HG02884 (cell line): Measurements from ENCODE around the gene PHTF2.
A peak's percentile ranks its signal among the peaks of the same experiment; 100 is the strongest.
"Not testable (repeated sequence)": the region's sequence is repeated elsewhere in the genome, so short reads cannot be mapped to it uniquely, and the experiment has no call there.

ENCODE experiments used
- ATAC-seq: cut with Tn5 transposase; IDR thresholded peaks from one replicate; pipeline ENCODE4 v1.9.1; 2021; ENCODE audit warnings: mild to moderate bottlenecking, moderate library complexity; ENCODE audit not compliant: unreplicated experiment

The PHTF2 gene

DNA sequence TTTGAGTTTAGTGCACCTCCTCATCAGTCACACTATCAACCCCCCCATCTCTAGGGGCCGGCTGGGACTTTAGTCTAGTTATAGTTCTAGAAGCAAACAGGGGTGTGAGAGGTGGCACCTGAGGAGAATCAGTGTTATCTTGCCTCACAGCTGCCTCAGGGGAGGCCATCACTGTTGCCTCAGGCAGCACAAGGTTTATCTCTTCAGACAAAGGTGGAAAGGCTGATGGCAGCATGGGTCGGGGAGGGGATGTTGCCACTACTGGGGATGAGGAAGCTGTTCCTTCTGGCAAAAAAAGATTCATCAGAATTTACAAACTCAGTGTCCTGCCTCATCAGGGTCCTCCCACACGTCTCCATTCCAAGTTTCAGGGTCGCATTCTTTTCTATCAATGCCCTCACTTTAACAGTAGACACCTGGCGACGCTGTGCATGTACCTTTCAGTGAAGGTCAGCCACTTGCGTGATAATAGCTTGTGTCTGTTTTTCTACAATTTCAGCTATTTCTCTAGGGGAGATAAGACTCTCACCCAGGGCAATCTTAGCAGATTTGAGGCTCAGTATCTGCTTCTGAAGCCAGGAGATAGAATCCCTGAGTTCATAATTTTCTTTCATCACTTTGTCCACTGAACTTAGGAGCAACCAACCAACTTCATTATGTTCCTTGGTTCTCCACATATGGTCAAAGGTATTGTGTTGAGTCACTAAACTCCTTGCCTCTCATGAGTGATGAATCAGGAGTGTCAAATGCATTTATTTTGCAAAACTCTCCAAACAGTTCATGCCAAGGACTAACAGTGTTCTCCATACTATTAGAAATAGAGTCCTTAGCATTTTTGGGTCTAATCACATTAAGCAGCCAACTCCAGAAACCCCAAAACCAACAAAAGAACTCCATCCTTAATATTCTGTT, 75.1 kb downstream of the PHTF2 start:
- ATAC-seq = not testable (repeated sequence)

DNA sequence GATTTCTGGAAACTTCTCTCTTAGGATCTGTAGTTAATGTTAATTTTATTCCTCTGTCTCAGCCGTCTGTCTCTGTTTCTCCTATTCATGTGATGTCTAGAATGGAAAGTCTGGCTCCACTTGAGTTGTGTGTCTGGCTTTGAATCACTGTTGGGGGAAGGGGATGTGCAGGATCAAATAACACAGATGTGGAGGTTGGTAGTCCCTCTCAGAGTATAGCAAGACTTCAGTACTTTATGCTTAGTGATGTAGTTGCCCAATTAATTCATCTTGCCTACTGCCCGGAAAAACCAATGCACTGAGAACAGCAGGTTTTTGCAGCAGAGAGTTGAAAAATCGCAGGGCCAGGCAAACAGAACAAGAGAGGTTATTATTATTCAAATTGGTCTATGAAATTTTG, 79.2 kb downstream of the PHTF2 start:
- no peak for ATAC-seq

DNA sequence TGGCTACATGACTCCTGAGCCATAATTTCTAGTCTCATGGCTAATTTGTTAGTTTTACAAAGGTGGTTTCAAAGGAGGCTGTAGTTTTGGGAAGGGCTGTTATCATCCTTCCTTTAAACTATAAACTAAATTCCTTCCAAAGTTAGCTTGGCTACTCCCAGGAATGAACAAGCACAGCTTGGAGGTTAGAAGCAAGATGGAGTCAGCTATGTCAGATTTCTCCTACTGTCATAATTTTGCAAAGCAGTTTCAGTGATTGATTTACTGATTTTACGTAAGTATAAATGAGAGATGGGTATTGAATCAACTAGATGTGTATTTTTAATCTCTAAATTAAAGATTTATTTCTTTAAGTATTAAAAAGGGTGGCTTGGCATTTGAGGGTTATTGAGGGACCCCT, 79.9 kb downstream of the PHTF2 start:
- no peak for ATAC-seq

DNA sequence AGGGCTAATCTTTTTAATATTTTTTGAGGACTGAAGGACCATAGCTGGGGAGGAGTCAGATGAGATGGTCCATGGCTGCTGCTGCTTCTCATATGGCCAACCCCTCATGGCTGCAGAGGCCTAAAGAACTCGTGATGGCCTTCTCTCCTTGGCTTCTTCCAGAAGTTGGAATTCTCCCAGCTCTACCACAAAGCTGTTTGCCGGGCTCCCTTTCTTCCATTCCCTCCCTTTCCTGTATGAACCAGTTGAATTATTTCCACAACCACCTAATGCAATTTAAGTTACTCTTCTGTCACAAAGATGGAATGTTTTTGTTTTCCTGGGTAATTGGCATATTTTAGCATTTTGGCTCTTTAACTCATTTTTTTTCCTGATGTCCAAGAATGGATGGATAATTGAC, 80.7 kb downstream of the PHTF2 start:
- no peak for ATAC-seq

DNA sequence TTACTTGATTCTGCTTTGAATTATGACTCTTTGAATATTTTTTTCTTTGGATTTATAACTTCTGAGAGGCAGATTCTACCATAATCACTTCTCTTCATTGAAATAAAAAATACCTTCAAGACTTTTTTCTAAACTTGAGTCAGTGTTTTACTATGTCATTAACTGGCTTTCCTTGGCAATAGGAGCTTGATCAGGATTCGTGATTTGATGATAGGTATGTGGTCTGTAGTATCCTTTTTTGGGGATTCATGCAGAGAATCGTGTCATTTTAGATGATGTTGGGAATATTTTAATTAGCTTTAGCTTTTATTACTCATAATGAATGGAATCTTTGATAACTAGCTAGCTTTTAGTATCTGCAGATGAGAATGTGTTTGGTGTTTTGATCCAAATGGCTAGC, 83.3 kb downstream of the PHTF2 start:
- ATAC-seq = no peak

DNA sequence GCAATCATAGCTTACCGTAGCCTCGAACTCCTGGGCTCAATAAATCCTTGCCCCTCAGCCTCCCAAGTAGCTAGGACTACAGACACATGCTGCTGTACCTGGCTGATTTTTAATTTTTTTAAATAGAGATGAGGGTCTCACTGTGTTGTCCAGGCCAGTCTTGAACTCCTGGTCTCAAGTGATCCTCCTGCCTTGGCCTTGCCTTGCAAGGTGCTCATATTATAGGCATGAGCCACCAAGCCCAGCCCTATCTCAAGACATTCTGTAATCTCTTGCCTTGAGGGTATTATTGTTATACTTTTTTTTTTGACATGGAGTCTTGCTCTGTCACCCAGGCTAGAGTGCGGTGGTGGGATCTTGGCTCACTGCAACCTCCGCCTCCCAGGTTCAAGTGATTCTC, 86.6 kb downstream of the PHTF2 start:
- no peak for ATAC-seq

DNA sequence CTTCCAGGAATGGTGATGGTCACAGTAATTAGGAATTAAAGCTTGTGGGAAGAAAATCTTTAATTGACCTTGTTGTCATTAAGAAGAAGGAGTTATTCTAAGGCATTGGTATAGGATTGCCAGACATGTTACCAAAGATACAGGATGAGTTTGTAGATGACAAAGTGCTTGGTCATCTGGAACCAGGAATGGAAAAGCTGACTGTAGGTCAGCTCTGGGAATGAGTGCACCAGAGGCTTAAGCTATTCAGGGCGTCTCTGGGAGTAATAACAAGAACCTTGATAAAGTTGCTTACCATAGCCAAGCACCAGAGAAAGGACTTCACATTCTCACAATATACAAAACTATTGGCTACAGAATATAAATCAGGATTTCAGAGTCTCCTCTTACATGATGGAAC, 89.0 kb downstream of the PHTF2 start:
- ATAC-seq = peak; percentile 81

DNA sequence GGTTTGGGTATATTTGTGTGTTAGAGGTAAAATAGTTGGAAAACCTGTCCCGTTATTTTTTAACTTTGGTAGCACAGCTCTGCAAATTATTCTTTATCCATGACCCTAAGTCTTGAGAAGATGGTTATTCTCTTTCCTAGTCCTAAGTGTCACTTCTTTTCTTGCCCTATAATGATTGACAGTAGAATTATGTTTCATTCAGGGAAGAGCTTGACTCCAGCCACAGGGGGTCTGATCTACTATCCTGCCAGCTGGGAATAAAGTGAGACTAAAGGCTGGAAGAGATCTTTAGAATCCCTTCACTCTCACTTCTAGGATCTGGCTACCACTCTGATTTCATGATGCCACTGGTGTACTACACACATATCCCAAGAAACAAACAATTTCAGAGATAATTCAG, 90.4 kb downstream of the PHTF2 start:
- no peak for ATAC-seq

DNA sequence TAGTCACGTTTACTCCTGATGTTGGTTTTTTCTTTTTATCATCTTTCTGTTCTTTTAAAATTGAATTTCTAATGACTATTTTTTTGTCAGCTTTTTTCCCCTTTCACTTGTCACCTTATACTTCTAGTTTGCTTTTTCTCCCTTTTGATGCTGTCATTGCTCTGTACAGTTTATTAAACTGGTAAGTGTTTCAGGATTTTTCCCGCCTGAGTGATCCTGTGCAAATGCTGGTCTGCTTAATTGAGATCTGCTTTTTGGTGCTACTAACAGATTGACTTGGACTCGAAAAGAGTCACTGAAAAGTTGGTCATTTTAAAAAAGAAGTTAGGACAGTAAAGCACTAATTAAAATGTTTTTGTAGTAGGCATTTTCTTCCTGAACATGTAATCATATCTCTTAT, 95.2 kb downstream of the PHTF2 start:
- no peak for ATAC-seq

DNA sequence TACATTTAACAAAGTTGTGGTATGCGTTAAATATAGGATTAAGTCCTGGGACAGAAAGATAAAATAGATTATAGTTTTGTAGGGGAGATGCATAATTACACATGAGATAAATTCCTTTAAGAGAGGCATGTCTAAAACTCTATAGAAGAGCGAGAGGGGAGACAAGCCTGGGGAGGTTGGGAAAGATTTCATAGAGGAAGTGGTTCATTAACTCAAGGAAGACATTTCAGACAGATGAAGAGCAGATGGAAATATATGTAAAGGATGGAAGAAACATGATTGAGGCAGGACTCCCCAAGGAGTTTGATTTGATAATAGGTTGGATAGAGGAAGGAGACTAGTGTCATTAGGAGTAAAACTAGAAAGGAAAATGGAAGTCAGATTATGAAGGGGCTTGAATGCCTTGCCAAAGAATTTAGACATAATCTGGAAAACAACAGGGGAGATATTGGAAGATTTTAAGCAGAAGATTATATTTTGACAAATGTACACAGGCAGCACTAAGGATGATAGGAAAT, 96.1 kb downstream of the PHTF2 start:
- ATAC-seq = no peak

DNA sequence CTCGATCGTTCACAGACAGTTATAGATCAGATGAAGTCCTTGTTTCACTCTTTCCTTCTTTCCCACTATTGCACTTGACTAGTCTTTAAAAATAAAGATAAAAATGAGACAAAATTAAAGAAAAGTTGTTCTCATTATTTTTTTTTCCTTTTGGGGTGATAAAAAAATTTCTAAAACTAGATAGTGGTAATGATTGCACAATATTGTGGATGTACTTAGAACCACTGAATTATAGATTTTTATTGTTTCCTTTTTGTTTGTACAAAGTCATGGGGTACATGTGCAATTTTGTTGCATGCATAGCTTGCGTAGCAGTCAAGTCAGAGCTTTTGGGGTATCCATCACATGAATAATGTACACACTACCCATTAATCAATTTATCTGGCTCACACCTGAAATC, 97.3 kb downstream of the PHTF2 start:
- ATAC-seq = no peak

DNA sequence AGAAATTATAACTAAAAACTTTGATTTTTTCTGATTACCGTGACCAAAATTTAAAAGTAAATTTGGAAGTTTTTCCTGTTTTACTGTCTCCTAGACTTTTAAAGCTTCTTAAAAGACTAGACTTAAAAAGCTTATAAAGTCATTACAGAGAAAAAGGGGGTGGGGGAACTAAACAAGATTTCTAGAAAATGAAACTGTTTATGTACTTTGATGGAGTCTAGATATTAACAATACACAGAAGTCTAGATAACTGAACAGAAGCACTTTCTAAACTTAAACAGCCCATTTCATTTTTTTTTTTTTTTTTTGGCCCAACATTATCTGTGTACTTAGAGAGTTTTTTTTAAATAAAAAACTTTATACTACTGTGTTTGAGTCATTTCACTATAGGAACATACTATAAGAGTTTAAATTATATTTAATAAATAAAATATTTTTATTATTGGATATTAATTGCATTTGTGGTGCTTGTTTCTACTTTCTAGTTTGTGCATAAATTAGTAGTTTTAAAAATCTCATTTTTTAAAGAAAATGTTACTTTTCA, 98.5 kb downstream of the PHTF2 start:
- no peak for ATAC-seq

DNA sequence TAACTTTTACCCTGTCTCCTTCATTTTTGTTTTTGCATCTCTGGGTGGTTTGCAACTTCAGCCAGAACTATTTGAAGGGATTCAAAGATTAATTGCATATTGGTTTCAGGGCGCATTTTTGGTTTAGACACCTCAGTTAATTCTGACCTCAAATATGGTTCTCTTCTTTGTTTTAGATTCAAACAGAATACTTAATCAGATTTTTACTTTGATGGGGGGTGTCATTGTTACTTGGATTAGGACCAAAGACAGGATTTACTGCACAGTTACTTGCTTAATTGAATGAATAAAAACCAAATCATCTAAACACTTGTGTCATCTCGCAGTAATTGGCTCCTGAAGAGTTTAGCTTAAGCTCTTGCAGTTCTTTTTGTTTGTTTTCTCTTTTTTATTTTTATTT, 100.9 kb downstream of the PHTF2 start:
- no peak for ATAC-seq

DNA sequence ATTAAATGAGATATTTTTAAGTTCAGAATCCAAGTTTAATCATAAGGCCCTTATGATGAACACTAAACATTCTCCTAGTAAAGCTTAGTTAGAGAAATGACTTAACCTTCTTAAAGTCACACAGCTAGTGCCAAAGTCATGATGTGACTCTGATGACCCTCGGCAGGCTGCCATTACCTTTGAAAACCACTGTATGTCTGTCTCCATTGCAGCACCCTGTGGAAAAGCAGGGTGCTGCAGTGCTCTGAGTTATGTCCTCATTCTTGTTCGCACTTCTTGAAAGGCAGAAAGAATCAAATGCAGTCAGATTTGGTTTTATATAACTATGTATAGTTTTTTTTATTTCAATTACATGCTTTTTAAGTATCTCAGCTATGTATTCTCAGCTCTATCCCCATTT, 105.0 kb downstream of the PHTF2 start:
- no peak for ATAC-seq

DNA sequence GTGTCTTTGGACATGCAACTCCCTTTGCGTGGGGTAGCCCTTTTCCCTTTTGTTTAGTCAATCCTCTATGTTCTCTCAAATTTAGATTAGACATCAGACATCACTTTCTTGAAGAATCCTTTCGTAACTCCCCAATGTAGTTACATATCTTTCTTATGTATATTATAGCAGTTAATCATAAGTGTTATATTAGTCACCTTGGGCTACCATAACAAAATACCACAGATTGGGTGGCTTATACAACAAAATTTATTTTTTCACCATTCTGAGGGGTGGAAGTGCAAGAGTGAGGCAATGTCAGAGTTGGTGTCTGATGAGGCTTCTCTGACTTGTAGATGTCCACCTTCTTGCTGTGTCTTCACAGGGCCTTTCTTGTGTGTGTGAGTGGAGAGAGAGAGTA, 105.7 kb downstream of the PHTF2 start:
- no peak for ATAC-seq

DNA sequence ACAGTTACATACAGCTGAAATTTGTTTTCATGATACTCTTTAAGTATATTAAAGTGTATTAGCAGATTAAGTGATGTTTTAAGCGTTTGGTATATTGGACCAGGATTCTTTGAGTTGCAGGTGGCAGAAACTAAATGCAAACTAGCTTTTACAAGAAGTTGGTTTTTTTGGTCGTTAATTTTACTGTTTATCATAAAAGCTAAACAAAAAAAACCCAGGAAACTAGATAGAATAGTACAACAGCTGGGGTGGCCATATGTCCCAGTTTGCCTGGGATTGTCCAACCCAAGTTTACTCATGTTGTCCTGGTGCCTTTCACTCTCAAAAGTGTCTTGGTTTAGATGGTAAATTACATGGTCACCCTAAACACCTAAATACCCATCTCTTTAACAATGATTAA, 108.7 kb downstream of the PHTF2 start:
- no peak for ATAC-seq

DNA sequence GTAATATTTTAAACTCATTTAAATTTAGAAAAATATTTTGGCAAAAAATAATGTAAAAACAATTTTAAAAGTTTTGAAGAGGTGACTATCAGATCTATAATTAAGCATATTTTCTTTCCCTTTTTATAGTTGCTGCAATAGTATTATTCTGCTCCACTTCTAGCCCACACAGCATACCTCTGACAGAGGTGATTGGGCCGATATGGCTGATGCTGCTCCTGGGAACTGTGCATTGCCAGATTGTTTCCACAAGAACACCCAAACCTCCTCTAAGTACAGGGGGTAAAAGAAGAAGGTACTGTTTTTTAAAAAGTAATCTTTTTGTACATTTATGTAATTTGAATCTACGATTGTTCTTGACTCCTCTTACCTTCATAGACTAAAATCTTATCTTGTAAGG, 110.1 kb downstream of the PHTF2 start:
- ATAC-seq = no peak

DNA sequence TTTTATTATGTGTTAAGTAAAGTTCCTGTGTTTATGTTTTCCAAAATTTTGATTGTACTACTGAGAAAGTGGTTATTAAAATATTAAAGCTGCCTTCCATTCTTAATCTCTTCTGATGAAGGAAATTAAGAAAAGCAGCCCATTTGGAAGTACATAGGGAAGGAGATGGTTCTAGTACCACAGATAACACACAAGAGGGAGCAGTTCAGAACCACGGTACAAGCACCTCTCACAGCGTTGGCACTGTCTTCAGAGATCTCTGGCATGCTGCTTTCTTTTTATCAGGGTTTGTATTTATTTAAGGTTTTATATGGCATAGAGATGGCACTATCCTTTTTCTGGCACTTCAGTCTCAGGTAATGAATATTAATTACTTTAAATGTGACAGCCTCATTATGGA, 111.6 kb downstream of the PHTF2 start:
- ATAC-seq = no peak

DNA sequence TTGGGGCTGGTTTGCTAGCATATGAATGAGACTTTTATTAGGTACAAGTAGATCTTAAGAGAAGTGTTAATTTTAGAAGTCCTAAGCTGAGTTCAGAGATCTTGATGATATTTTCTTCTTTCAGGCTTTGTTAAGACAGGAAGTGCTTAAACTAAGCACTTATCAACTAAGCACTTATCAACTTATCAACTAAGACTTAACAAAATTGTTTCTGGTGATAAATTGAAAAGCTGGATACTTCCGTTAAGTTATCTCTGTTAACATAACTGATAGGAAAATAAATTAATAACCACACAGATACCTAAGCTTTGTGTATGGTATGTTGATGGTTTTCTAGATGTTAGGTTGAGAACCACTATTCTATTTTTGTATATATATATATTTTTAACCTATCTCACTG, 113.7 kb downstream of the PHTF2 start:
- no peak for ATAC-seq

DNA sequence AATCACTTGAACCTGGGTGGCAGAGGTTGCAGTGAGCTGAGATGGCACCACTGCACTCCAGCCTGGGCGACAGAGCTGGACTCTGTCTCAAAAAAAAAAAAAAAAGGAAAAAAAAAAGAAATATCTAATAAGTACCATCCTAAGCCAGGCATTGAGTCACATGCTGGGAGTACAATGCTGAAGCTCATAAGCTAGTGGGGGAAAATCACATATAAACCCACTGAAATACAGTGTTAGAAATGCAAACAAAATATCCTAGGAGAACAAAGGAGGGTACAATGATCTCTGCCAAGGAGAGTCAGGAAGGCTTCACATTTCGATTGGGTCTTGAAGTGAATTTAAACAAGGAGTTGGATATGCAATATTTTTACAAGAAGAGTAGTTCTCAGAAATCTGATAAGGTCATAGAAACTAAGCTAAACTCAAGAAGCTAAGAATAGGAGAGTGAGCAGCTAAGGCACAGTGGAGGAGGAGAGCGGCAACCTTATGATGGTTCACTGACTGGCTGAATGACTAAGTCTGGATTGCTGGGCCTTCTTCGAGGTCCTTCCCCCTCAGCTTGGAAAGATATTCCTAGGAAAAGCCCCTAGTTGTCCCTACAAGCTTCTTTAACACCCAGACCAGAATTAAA, 115.5 kb downstream of the PHTF2 start:
- no peak for ATAC-seq

DNA sequence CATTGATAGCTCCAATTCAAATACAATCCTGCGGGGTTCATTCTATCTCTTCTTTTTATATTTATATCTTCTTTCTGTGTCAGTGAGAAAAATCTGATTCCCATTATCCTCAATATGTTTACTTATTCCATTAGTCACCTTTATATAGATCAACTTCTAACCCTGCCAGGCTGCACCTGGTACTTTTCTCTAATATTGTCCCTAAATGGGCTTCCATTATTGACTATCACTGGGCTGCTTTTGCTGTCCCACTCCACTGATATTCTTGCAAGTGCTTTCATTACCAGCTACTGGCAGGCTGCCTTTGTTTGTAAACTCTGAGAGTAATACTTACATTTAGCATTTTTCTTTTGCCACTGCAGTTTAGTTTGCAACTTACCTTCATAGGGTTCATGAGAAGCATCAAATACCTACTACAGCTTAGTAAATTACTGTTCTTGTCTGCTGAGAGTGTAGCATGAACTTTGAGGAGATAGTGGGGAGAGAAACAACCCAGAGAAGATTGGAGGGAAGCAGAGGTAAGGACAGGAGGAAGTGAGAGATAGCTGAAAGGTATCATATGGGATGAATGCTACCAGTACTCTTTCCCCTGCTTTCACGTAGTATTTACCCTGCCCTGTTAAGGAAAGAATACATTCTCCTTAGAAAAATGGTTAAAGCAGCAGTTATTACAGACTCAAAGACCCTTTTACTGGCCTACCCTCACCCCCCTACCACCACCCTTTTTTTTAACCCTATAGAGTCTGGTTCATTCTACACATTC, 119.1 kb downstream of the PHTF2 start:
- no peak for ATAC-seq
